GM18520 (cell line): Measurements from ENCODE around the gene BCL11B.

Experiments used
- ATAC-seq: cut with Tn5 transposase; IDR thresholded peaks from one replicate; pipeline ENCODE4 v1.9.1; 2021; ENCODE audit not compliant: unreplicated experiment

BCL11B gene

DNA sequence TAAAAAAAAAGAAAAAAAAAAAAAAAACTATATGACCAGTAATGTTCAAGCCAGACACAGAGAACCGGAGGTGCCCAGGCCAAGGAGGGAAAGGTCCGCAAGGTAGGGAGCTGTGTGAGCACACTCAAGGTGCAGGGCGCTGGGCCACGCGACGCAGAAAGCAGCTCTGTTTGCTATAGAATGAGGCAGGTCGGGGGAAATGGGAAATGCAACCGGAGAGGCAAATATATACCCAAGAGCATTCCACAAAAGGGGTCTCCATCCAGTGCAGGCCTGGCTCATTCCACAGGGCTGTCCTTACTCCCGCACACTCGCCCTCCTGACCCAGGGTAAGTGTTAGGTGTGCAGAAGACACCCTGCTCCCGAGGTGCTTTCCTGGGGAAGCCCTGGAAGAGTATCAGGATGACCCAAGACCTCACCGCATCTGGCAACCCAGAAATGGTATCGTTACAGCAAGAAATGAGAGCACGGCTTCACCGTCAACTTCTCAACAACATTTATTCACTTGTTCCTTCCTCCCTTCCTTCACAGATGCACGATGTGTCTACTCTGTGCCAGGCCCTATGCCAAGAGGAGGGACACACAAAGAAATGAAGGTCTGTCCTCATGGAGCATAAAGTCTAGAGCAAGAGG, 86.4 kb downstream of the BCL11B start:
- no peak for ATAC-seq

DNA sequence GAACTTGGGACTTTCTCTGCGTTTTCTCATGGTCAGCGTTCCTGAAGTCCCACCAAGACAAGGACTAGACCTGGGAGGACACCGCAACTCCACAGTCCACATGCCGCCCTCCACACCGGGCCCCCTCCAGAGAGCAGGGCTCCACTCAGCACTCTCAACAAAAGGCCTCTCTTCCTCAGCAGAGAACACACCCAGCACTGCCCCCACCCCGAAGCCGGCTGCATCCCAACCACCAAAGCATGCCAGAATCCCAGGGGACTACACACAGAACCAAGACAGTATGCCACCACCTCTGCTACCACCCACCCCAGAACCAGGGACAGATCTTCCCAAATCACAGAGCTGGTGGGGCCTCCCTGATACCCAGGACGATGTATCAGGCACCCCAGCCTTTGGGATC, 88.3 kb downstream of the BCL11B start:
- no peak for ATAC-seq

DNA sequence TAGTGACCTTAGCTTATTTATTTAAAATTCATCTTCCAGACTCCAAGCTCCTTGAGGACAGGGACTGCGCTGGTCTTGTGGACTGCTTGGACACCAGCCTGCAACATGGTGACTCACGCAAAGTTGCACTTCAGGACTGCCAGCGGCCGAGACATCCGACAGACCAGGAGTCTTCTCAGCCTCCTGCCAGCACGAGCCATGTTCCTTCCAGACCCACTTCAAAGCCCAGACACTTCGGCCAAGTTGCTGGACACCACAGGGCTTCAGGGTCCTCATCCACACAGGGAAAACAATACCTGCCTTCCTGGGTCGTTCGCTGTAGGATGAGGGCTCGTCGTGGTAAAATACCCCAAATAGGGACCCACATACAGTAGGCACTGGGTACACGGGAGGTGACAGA, 88.7 kb downstream of the BCL11B start:
- ATAC-seq = no peak

DNA sequence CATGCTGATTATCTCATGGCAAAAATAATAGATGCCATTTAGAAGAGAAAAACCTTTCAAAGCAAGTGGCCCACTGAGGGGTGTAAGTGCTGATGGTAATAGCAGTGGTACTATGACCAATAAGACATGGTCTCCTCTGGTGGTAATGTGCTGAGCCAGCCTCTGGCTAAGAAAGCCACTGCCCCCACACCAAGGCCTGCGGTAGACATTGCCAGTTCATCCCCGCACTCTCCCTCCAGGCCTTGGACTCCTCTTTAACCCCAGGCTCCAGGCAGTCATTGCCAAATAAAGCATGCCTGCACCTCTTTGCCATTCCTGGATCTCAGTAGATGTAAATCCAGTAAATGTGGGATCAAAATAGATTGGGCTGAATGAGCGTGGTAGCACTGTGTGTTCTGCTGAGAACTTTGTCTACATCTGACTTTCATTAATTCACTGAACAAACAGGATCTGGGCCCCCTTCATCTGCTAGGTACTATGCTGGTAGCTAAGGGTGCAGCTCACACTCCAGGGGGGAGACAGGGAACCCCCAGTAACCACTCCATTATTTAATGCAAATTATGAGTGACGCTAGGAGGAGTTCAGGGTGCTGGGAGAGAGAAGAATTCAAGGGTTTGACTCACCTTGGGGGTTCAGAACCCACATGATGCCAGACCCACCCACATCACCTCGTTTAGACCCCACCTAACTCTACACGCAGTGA, 89.3 kb downstream of the BCL11B start:
- ATAC-seq = no peak

DNA sequence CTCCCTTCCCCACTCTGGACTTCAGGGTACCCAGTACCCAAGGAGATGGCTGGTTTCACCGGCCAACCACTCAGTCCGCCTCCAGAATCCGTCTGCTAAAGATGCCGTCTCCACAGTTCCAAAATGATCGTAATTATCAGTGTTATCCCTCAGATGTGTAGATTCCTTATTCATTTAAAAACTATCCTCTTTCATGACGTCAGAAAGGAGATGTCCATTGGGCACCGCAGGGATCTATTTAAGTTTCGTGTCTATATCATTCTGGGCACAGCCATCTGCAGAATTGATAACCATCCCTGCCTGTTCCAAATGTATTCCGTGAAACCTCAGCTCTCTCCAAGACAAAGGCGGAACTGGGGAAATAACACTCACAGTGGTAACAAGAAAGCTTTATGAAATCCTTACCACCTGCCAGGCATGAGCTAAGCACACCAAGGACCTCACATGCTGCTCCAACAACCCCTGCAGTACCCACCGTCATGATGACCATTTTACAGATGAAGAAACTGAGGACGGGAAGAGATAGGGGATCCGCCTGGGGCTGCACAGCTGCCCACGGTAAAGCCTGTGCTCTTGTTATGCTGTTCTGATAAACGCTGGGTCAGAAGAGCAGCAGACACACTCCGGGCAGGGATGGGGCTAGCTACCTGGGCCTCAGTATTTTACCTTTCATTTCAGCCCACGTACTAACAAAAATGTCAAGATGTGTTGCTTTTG, 90.0 kb downstream of the BCL11B start:
- ATAC-seq = no peak

DNA sequence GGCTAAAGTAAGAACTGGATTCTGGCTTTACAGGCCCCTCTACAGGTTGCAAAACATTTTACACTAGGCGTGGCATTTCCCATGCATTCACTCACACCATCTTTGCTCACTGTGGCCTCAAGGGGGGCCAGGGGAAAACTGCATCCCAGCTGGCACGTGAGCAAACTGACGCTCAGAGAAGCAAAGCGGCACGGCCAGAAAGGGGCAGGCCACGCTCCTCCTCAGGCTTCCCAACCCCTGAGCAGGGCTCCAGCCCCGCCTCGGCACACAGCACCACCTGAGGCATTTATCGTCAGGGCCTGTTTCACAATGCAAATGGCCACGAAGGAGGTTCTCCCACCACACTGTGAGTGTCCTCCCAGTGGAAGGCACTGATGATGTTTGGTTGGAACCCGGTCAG, 90.8 kb downstream of the BCL11B start:
- ATAC-seq = no peak

DNA sequence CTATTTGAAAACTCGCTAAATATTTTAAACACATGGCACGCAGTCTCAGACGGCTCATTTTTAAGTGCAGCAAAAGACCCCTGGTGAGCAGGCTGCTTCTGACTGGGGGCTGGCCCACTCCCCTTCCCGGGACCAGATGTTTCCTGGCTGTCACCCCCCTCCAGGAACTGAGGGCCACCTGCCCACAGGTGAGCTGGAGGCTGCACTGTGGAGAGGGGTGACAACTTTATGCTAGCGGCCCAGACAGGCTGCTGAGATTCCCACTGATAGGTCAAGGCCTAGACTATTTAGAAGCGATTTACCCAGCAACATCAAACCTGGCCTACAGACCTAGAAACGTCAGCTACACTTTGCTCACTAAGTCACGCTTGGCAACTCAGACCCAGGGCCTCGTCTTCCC, 92.1 kb downstream of the BCL11B start:
- no peak for ATAC-seq

DNA sequence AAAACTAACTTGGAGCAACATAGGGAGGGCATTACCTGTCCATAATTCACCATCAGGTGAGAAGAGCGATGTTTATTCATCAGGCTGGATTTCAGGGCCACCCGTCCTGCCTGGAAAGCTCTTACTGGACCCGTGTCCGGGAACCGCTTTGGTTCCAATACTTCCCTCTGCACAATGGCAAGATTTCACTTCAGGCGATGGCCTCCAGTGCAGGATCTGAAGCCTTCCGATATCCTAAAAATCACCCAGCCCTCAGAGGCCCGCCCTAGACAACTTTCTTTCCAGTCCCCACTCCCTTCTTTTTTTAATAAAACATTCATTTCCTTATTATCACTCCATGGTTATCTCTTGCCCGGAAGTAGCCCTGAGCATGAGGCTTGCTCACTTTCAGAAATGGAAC, 92.5 kb downstream of the BCL11B start:
- ATAC-seq = no peak

DNA sequence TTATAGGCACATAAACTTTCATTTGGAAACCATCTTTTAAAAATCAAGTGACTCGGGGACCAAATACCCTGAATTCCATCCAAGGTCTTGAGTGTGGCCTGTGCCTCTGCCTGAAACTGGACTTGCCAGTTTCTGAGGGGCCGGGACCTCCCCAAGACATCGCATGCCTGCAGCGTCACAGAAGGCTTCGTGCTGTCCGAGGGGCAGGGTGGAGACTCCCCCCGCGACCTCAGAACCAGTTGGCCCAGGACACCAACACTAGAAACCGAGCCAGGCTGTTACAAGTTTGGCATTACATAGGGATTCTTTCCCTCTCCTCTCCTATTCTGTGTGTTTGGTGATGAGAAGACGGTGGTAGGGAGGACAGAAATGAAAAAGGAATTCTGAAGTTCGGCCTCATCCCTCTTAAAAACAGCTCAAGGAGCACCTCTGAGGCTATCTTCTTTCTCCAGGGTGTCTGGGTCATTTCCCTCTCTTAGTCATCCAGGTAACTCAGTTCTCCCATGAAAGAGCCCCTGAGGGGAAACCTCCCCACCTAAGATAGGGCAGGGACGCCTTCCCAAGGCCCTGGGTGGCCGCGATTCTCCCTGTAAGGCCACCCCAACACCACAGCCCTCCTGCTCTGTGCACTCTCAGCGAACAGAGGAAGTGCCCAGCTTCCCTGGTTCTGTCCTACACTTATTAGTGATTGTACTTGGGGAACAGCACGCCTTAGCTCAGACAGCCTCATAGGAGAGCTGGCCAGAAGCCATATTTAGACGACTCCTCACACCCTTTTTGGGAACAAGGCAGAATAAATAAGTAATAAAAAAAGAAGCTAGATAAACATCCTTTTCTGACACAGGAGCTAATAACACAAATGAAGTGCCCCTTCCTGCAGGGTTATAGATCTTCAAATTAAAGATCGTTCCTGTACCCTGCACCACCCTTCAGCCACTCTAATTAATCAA, 93.8 kb downstream of the BCL11B start:
- no peak for ATAC-seq

DNA sequence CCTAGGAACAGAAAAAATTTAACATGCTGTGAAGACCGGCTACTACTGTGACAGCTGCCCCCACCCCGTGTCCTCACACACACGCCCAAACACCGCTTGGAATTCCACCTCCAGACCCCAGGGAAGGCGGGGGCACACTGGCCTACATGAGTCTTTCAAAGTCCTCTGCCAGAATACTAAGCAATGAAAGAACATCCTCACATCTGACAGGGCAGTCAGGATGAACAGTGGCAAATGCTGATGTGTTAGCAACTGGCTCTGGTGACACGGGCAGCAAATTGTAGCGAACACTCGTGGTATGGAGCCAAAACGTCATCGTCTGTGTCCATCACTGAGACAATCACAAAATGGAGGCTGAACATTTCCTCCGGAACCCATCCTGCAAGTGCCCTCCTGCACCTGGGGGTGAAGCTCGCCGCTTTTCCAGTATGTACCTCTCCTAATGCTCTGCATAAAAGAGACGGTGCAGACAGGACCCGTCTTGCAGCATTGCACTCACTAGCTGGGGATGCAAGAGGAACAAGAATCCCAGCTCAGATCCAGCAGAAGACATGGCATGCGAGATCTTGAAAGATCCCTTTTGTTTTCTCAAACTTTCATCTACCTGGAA, 94.8 kb downstream of the BCL11B start:
- ATAC-seq = no peak

DNA sequence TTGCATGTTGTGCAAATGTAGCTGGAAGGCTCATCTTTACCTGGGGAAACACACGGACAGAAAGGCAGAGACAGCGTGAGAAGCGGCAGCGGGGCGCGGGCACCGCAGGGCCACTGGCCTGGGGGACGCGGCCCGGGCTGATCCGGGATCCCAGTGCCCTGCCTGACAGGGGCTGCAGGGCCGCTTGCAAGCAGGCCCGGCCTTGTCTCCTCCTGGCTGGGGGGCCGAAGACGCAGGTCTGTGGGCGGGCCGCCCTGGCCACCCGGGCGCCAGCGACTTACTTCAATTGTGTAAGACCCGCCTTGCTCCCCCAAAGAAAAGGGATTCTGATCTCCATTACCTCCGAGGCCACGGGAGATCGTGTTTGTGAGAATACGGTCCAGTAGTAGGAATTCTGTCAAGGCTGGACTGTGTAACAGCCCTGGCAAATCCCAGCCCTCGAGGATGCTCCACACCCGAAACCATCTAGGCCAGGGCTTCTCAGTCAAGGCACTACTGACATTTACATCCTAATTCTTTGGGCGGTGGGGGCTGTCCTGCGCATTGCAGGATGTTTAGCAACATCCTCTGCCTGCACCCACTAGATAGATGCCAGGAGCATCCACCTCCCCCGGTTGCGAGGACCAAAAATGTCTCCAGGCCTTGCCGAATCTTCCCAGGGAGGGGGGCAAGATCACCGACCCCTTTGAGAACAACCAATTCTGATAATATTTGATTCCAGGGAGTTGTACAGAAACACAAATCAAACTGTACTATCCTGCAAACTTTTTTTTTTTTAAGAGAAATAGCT, 95.6 kb downstream of the BCL11B start:
- no peak for ATAC-seq

DNA sequence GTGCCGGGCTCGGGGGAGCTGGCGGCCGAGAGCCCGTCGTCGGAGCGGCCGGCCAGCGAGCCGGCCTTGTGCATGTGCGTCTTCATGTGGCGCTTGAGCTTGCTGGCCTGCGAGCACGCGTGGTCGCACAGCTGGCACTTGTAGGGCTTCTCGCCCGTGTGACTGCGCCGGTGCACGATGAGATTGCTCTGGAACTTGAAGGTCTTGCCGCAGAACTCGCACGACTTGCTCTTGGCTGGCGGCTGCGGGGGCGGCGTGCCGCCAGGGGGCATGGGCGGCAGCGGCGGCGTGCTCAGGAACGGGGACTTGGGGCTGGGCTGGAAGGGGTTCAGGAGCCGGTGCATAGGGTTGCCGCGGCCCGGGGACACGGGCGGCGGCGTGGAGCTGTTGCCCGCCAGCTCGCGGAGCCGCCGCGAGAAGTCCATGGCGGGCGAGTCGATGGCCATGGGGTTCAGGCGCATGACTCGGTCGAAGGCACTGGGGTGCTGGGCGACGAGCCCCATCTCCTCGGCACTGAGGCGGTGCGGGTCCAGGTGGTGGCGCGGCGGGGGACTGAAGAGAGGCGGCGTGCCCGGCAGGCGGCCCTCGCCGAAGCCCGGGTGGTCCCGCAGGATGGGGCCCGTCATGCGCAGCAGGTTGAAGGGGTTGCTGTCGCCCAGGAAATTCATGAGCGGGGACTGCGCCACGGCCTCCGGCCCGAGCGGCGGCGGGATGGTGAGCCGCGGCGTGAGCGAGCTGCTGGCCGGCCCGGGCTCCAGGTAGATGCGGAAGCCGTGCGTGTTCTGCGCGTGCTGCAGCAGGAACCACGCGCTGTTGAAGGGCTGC, 96.5 kb downstream of the BCL11B start:
- no peak for ATAC-seq

DNA sequence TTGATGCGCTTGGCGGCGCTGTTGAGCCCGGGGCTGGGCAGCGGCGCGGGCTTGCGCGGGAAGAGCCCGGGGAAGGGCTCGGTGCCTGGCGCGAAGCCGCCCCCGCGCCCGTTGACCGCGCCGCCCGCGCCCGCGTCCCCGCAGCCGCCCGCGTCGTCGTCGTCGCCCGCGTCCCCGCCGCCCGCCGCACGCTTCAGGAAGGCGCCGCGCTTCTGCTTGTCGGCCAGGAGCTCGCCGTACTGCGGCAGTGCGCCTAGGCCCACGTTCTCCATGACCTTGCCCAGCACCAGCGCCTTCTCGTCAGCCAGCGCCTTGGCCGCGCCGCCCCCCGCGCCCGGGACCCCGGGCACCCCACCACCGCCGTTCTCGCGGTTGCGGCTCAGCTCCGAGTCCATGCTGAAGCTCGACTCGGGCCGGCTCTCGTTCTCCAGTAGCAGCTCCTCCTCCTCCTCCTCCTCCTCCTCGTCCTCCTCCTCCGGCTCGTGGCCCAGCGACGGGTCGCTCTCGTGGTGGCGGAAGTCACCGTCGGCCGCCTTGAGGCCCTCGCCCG, 97.2 kb downstream of the BCL11B start:
- ATAC-seq = no peak

DNA sequence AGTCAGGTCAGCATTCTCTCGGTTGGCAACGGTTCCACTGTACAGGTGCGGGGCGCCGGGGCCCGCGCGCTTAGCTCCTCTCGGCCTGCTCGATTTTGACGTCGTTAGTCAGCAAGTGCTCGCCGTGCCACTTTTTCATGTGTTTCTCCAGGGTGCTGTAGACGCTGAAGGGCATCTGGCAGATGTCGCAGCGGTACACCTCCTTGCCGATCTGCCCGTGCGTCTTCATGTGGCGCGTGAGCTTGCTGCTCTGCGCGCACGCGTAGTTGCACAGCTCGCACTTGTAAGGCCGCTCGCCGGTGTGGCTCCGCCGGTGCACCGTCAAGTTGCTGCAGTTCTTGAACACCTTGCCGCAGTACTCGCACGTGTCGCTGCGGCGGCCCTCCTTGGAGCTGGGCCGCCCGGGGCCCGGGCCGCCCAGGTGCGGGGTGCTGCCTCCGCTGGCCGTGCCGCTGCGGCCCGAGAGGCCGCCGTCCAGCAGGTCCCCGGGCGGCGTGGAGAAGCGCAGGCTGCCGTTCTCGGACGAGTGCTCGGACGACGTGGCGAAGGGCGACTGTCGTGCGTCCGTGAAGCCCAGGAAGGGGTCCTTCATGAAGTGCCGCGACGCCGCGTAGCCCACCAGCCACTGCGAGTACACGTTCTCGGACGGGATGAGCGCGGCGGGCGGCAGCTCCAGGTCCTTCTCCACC, 97.8 kb downstream of the BCL11B start:
- ATAC-seq = no peak

DNA sequence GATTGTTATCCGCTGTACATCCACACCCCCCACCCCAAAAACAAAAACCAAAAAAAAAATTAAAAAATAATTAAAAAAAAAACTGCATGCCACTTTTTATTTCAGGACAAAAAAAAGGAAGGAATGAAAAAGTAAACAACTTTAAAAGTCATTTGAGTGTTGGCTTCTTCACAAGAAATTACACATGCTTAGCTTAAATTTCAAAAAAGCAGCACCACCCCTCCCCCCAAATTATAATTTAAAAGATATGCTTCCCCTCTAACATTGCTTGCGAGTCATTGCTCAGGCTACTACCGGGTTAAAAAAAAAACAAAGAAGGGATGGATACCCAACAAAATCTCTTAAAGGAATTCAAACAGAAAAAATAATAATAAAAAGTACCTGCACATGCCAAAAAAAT, 98.5 kb downstream of the BCL11B start:
- ATAC-seq = no peak

DNA sequence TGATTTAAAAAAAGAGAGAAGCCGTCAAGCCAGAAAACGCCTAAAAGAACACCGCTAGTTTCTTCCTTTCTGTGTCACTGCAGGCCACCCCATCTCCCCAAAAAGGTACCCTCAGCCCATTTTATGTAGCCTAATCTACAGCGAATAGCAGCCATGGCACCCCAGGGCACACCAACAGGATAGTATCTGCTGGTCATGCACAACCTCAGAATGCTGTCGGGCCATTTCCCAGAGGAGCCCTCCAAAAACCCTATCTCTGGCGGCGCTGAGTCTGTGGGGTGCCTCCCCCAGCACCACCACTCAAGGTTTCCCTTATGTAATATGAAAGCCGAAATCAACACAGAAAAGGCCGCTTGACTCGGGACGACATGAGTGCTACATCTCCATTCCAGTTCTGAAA, 98.9 kb downstream of the BCL11B start:
- ATAC-seq = no peak

DNA sequence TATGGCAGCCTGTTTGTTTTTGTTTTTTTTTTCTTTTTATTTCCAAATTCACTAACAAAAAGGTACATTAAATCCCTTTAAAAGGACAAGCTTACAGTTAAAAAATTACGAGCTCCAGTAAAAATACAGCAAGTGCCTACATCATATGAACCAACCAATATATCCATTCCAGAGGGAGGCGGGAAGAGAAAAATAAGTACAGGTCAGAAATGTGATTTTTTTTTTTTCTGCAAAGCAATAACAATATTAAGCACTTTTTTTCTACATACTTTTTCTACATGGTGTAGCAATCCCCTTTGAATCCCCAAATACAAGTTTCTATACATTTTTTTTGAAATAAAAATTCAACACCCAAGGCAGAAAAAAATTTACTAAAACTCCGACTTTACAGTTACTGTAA, 100.6 kb downstream of the BCL11B start:
- ATAC-seq = no peak

DNA sequence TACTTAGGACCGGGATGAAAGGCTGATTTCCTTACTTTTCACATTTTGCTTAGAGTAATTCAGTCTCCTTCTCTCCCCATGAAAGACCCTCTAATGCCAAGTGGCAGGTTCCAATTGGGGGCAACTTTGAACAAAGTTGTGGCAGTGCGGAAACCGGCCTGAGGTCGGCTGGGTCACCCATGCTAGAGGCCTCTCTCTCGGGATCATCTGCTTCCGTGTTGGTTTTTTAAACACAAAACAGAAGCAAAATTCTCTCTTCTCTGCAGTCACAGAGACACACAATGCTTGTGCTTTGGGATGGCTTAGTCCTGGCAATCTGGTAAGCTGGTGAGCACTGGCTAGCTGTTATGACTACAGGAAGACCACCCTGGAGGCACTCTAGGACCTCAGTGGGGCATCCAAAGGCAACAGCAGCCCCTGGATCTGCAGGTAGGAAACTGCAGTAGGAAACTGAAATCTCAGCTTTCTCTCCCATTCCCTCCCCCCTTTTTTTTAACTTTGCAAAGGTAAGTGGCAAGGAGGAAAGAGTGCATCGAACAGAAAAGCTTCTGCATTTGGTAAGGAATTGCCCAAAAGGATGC, 102.1 kb downstream of the BCL11B start:
- no peak for ATAC-seq
